Erythroblast (primary cell): ENCODE measurements around the gene SFN.

Source experiments
- GATA1 ChIP-seq: IDR thresholded peaks from 2 replicates; pipeline ENCODE4 v1.6.1; 2011; ENCODE audit warnings: low read depth, mild to moderate bottlenecking, control low read depth, low read length, moderate library complexity
- POLR2A ChIP-seq: IDR thresholded peaks from 2 replicates; pipeline ENCODE4 v1.6.1; 2011; ENCODE audit warnings: mild to moderate bottlenecking, low read length

DNA sequence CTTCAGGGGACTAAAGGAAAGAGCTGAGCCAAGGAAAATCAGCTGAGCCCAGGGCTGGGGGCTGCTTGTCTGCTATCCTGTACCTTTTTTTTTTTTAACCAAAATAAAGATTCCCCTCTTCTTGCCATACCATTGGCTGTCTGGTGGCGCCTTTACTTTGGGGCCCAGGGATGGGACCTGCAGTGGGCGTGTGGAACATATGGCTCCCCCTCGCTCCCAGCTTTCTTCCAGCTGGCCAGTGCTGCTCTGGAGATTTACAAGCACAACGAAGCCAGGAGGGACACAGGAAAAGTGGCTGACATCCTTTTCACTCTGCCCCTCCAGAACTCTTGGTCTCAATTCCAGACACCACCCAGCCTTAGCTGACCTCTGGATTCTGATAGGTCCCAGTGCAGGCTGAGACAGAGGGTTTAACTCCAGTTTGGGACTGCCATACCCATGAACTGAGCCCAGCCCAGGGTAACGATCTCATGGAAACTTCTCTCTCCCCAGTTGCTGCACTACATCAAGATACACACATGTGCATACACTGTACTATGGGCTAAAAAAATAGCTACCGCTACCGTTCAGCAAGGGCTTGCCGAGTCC is 5.4 kb upstream of the SFN start:
- TF ChIP-seq POLR2A (no peak), GATA1 (no peak)
